ENCODE data around the gene ZSWIM4.

GRCh38 chr19:13761423-13761822 lies 33.8 kb upstream of the ZSWIM4 start:
- no peak for TF ChIP-seq POLR2A (IDR thresholded peaks at IDR 0.05)
- TF ChIP-seq CTCF (IDR thresholded peaks at IDR 0.05): no peak

All from prostate gland (tissue), 2 donors.